Neural crest cell (in vitro differentiated cells): ENCODE data around the gene AHSP. TPM values are rescaled to one million over a fixed set of nuclear protein-coding genes. Genes with fewer than 3 reads are reported as not detected.
A peak's percentile ranks its signal among the peaks of the same experiment; 100 is the strongest.
"Not testable (repeated sequence)": the region's sequence is repeated elsewhere in the genome, so short reads cannot be mapped to it uniquely, and the experiment has no call there.

Experiments
- DNase-seq: peaks from one replicate; pipeline ENCODE4 v3.0.0; 2021; ENCODE audit warnings: low read depth, mixed read lengths, low spot score
- H3K27ac Mint-ChIP-seq: one replicate; pipeline ENCODE4 v1.8.0; 2021; ENCODE audit warnings: mild to moderate bottlenecking, mixed read lengths; ENCODE audit not compliant: unreplicated experiment
- H3K27me3 Mint-ChIP-seq: 2 replicates; pipeline ENCODE4 v1.8.0; 2021; ENCODE audit warnings: low read depth, mild to moderate bottlenecking, mixed read lengths
- H3K36me3 Mint-ChIP-seq: 2 replicates; pipeline ENCODE4 v1.8.0; 2021; ENCODE audit warnings: low read depth, mild to moderate bottlenecking, mixed read lengths
- H3K4me1 Mint-ChIP-seq: 2 replicates; pipeline ENCODE4 v1.8.0; 2021; ENCODE audit warnings: mixed read lengths
- H3K4me3 Mint-ChIP-seq: one replicate; pipeline ENCODE4 v1.8.0; 2021; ENCODE audit warnings: mild to moderate bottlenecking, mixed read lengths
- H3K9me3 Mint-ChIP-seq: 2 replicates; pipeline ENCODE4 v1.8.0; 2021; ENCODE audit warnings: mixed read lengths
- CTCF ChIP-seq: fragments of 200-600 bp; sonication (generic); conservative IDR thresholded peaks from 2 replicates; pipeline ENCODE4 v1.5.0; 2021; ENCODE audit warnings: antibody characterized with exemption, mild to moderate bottlenecking
- long read RNA-seq: library from polyadenylated mRNA; unstranded; transcript quantifications from one replicate; pipeline ENCODE4 v2.0.0, GENCODE V29; 2020
- total RNA-seq: library from RNA; stranded (reverse); gene quantifications from 2 replicates; pipeline ENCODE4 v1.2.1, GENCODE V29; 2021

Gene AHSP
- total RNA-seq = not detected in 2 replicates
- long read RNA-seq = 0 reads

- no peak for TF ChIP-seq CTCF
- H3K27me3 Mint-ChIP-seq = peaks cover 43% of the 10 kb centered on the region
- H3K27ac Mint-ChIP-seq = no peak within 1 kb of the TSS
- no peaks in the 10 kb centered on the region for H3K36me3 Mint-ChIP-seq
- H3K9me3 Mint-ChIP-seq = peaks cover 2% of the 10 kb centered on the region
- no peaks in the 10 kb centered on the region for H3K4me1 Mint-ChIP-seq
- H3K4me3 Mint-ChIP-seq = no peak within 1 kb of the TSS
- no peak for DNase-seq
Observed at GRCh38 chr16:31527734-31528274, at the start of gene AHSP. TSS of gene AHSP (plus strand) at chr16:31527900. CDS start at chr16:31528140, 240 bp downstream.

- peaks cover 93% of the 10 kb centered on the region for H3K27me3 Mint-ChIP-seq
- peaks cover 13% of the 10 kb centered on the region for H3K4me1 Mint-ChIP-seq
- DNase-seq = no peak
- no peak overlapping the region for H3K27ac Mint-ChIP-seq
- no peaks in the 10 kb centered on the region for H3K36me3 Mint-ChIP-seq
- TF ChIP-seq CTCF = no peak
- H3K4me3 Mint-ChIP-seq = peak overlapping the region; percentile 49
- no peaks in the 10 kb centered on the region for H3K9me3 Mint-ChIP-seq
Observed at GRCh38 chr16:31478956-31479355, 48.7 kb upstream of the AHSP start.

- Mint-ChIP-seq H3K27ac (no peak overlapping the region), H3K27me3 (peaks cover 93% of the 10 kb centered on the region), H3K4me3 (peak overlapping the region; percentile 44), H3K4me1 (peaks cover 13% of the 10 kb centered on the region), H3K36me3 (no peaks in the 10 kb centered on the region), H3K9me3 (no peaks in the 10 kb centered on the region)
- TF ChIP-seq CTCF = no peak
- DNase-seq = no peak
Observed at GRCh38 chr16:31479751-31480150, 47.9 kb upstream of the AHSP start.

- Mint-ChIP-seq H3K4me1 (peaks cover 13% of the 10 kb centered on the region), H3K4me3 (no peak overlapping the region), H3K27me3 (peaks cover 93% of the 10 kb centered on the region), H3K9me3 (no peaks in the 10 kb centered on the region), H3K36me3 (no peaks in the 10 kb centered on the region), H3K27ac (no peak overlapping the region)
- DNase-seq = no peak
- TF ChIP-seq CTCF = no peak
Observed at GRCh38 chr16:31480851-31481536, 46.7 kb upstream of the AHSP start.

- Mint-ChIP-seq H3K27ac (no peak within 1 kb of the TSS), H3K4me3 (peak within 1 kb of the TSS; percentile 1), H3K36me3 (no peaks in the 10 kb centered on the region), H3K27me3 (peaks cover 95% of the 10 kb centered on the region), H3K9me3 (no peaks in the 10 kb centered on the region), H3K4me1 (peaks cover 4% of the 10 kb centered on the region)
- no peak for DNase-seq
- no peak for TF ChIP-seq CTCF
Observed at GRCh38 chr16:31483081-31483480, 44.6 kb upstream of the AHSP start, which contains the start of gene SLC5A2. TSS of gene SLC5A2 (plus strand) at chr16:31483123. CDS start at chr16:31483137, 14 bp downstream.

GRCh38 chr16:31484048-31484447 lies 43.7 kb upstream of the AHSP start:
- not testable (repeated sequence) for DNase-seq, H3K36me3 Mint-ChIP-seq, H3K27ac Mint-ChIP-seq, H3K4me1 Mint-ChIP-seq, H3K4me3 Mint-ChIP-seq, H3K9me3 Mint-ChIP-seq
- peaks cover 94% of the 10 kb centered on the region for H3K27me3 Mint-ChIP-seq
